GM18508 (cell line): ENCODE measurements around the gene HPS4.
"Not testable (repeated sequence)": the region's sequence is repeated elsewhere in the genome, so short reads cannot be mapped to it uniquely, and the experiment has no call there.

Experiments used
- ATAC-seq: cut with Tn5 transposase; IDR thresholded peaks from one replicate; pipeline ENCODE4 v1.9.1; 2021; ENCODE audit warnings: moderate number of reproducible peaks; ENCODE audit not compliant: insufficient read depth, unreplicated experiment

The HPS4 gene

DNA sequence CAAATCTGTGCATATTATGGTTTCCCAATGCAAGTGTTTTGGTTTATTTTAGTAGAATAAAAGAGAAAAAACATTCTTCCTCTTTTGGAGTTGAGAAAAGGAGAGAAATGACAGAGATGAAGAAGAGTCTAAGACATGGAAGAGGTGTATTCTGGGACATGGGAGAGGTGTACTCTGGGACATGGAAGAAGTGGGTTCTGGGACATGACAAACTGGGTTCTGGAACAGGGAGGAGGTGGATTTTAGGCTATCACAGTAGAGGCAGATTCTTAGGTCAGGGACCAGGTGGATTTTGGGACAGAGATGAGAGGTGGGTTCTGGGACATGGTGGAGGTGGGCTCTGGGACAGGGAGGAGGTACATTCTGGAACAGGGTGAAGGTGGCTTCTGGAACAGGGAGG lies 56.7 kb downstream of the HPS4 start:
- ATAC-seq: no peak

DNA sequence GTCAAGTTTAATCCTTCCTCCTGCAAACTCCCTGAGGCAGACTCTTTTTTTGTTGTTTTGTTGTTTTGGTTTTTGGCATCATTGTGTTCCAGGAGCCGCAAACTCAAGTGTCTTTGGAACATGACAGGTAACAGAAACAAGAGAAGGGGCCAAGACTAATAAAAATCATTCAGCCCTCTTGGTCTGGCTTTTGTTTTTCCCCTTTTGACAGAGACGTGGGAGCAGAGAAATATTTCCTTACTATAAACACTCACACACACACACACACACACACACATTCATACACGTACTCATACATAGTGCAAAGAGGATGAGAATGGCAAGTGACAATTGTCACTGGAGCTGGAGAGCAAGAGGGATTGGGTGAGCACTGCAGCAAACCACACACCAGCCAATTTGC lies 65.0 kb downstream of the HPS4 start:
- ATAC-seq: no peak

DNA sequence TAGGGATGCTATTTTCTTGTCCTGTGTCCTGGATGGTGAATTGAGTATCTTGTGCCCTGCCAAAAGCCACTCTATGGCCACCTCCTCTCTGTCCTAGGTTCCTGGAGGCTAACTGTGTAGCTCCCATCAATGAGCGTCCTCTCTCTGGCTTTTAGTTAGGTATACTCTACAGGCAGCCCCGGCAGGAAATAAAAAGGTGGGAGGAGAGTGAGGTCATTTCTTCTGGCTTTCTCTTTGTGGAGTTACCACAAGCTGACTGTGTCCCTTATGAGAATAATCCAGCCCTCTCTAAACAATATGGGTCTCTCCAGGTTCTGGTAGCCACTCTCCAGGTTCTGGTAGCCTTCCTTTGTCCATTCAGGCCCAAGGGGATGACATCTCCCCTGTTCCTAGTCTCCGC lies 66.2 kb downstream of the HPS4 start:
- no peak for ATAC-seq

DNA sequence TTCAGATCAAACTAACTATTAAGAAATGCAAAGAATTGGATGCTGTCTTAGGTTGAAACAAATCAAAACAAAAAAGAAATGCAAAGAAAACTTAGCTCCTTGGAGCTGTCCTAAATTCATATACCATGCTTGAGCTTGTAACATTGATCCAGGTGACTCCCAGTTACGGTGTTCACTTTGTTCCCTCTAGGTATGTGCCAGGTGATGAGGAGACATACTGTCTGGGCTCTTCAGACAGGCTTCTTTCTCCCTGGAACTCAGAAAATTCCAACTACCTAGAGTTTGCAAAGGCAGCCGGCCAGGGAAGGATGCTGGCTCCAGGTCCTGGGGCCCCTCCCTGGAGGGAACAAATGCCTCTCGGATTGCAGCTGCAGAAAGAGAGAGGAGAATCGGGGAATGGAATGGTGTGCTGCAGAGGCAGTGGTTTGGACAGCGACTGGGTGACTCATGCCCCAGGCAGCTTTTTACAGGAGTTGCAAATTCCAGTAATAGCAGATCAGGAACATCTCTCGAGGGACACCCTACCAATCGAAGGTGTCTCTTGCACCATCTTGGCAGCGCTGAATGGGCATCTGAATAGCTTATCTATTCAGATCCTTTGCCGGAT lies 66.8 kb downstream of the HPS4 start:
- ATAC-seq: no peak

DNA sequence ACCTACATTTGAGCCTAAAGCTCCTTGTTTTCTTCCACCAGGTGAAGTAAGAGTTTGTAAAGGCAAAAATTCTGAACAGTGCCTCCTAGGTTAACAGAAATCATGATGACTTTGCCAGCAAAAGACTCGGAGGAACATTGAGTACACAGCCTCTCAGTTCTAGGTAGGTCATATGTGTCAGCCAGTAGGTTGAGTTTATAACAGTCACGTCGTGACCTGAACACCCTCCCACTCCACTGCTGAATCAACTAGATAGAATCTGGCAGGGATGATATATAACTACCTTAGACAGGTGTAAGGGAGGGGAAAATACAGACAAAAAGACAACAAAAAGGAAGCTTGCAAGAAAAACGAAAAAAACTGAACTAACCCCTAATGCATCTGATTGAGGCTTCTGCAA lies 67.3 kb downstream of the HPS4 start:
- no peak for ATAC-seq

DNA sequence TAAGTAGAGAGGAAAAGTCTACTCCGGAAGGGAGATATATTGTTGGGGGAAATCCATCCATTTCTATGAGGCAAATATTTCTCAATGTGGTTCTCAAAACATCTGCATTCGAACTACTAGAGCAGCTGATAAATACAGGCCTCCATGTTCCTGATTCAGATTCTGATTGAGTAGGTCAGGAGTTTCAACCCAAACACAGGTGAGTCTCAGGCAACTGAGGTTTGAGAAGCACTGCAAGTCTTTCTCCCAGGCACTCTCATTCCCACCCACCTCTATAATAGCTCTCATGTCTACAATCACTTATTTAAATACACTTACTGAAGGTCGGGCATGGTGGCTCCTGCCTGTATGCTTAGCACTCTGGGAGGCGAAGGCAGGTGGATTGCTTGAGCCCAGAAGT lies 69.2 kb downstream of the HPS4 start:
- no peak for ATAC-seq

DNA sequence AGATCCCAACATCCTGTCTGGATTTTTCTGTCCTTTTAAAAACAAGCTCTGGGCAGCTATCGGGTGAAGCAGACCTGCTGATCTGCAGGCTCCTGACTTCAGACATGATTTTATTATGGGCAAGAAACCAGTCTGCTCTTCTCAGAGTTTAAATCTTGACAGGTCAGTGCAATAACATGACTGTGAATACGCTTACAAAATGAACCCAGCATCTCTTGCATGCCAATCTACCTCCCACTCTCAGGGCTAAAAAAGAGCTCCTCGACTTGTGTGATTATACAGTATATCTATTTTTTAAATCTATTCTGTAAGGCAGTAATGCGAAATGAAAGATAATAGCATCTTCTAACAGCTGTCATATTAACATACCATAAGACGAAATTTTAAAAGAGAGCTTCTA lies 73.2 kb downstream of the HPS4 start:
- no peak for ATAC-seq

DNA sequence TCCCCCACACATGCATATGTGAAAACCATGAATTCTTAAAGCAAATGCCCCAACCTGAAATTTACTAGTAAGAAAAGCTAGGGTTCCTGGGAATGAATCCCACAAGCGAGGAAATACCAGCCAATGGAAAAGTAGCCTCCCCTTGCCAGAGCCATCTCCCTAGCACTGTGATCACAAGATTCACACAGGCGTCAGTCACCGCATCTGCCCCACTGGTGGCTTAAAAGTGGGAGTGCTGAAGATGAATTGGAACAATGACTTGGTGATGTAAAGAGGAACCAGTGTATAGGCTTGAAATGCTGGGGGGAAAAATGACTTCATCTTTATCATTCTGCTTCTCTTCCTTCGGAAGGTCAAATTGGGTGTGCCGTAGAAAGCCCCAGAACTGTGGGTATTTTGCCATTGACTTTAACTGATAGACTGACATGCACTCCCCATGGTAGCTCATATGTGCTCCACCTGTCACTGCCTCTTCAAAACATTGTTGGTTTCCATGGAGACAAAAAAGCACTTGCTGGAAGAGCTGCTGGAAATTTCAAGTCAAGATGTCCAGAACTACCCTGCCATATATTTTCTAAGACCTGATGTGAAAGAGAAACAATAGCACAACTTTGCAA lies 73.8 kb downstream of the HPS4 start:
- no peak for ATAC-seq

DNA sequence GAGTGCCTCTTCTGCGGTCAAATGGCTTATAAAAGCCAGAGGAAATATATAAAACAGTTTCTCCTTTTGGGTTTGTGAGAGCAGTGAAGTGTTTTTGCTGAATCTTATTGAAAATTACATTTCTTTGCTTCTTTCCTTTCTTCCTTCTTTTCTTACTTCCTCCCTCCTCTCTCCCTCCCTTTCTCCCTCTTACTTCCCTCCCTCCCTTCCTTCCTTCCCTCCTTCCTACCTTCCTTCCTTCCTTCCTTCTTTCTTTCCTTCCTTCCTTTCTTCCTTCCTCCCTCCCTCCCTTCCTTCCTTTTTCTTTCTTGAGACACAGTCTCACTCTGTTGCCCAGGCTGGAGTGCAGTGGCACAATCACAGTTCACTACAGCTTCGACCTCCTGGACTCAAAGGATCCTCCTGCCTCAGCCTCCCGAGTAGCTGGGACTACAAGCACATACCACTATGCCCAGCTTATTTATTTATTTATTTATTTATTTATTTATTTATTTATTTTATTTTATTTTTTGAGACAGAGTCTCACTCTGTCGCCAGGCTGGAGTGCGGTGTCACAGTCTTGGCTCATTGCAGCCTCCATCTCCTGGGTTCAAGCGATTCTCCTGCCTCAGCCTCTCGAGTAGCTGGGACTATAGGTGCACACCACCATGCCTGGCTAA lies 74.9 kb downstream of the HPS4 start:
- ATAC-seq: not testable (repeated sequence)

DNA sequence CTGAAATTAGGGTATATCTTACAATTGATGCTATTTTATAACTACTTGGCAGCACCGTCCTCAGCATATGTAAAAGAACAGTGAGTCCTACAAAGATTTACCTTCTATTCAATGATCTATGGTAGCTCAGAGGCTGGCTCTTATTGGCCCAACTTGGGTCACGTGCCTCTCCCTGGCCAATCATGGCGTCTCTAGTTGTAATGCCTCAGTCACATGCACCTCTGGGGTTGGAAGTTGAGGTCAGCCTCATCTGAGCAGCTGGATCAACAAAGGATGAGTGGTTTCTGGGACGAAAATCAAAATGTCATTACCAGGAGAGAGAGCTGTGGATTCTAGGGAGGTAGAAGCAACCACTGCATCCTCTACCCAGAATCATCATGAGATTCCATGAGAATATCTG lies 77.5 kb downstream of the HPS4 start:
- ATAC-seq: no peak

DNA sequence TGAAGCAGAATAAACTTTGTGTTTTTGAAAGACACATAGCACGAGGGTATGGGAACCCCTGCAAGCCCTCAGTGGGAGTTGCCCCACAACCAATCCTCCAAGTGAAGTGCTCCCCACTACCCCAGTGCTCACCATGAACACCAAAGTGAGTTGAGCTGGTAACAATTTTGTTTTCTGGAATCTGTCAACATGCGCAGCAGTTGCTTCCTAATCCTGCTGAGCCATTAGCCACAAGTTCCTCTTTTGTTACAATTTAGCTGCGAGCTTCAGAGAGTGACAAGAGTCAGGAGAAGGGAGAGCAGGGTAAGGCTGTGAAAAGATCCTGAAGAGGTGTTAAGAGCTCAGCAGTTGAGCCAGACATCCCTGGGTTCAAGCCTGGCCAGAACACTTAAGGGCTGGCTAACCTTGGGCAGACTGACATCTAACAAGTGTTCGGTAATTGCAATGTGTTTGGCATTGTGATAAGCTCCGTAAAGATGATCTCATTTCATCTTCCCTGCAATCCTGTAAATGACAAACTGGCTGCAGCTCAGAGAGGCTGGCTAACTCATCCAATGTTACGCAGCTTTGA lies 78.6 kb downstream of the HPS4 start:
- no peak for ATAC-seq

DNA sequence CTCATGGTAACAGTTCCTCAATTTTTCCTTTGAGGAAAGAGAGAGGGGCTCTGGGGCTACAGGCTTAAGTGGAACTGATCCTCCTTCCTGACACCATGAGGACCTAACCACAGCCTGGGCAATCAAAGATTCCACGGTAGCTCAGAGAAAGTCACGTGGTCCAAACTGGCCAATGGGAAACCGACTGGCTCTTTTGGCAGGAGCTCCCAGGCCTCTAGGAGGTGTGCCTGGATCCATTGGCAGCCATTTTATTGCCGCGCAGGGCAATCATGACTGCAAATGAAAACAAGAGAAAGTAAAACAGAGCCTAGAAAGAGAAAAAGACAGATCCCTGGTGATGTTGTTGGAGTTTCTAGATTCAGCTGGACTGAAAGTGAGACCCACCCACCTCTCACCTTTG lies 81.9 kb downstream of the HPS4 start:
- no peak for ATAC-seq
